ENCODE results near the gene FBLN5.

DNA sequence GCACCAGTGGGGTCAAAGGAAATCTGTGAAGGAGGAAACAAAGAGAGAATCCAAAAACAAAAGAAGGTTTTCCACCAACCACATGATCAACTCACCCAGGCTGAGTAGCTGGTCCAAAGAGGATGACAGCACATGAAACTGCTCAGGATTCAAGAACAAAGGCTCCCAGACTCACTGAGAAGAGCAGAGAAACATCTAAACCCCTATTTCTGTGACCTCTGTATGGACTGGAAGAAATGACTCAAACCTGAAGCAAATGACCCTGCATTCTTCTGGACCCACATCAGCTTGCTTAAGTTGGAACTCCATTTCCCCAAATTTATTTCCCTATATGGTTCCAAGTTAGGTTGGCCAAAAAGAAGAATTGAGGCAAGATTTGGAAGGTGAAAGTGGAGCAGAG is 106.4 kb downstream of the FBLN5 start:
- TF ChIP-seq SIN3A (IDR thresholded peaks at IDR 0.05; ENCODE audit: low read depth) (no peak), POLR2AphosphoS5 (IDR thresholded peaks at IDR 0.05; ENCODE audit: low read depth, low read length) (no peak), CEBPB (IDR thresholded peaks at IDR 0.05; ENCODE audit: low read depth) (no peak), EZH2 (IDR thresholded peaks at IDR 0.05) (no peak), YY1 (IDR thresholded peaks at IDR 0.05; ENCODE audit: extremely low read depth, insufficient replicate concordance, low read depth, low read length) (no peak), EGR1 (IDR thresholded peaks at IDR 0.05; ENCODE audit: low read depth) (no peak), JUND (IDR thresholded peaks at IDR 0.05) (no peak), TCF7L2 (IDR thresholded peaks at IDR 0.05; ENCODE audit: borderline replicate concordance, extremely low read depth, insufficient read depth, insufficient read length) (no peak)
- TF ChIP-seq, protein P1, sequence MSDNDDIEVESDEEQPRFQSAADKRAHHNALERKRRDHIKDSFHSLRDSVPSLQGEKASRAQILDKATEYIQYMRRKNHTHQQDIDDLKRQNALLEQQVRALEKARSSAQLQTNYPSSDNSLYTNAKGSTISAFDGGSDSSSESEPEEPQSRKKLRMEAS (IDR thresholded peaks at IDR 0.05): no peak
- TF ChIP-seq, protein P2, sequence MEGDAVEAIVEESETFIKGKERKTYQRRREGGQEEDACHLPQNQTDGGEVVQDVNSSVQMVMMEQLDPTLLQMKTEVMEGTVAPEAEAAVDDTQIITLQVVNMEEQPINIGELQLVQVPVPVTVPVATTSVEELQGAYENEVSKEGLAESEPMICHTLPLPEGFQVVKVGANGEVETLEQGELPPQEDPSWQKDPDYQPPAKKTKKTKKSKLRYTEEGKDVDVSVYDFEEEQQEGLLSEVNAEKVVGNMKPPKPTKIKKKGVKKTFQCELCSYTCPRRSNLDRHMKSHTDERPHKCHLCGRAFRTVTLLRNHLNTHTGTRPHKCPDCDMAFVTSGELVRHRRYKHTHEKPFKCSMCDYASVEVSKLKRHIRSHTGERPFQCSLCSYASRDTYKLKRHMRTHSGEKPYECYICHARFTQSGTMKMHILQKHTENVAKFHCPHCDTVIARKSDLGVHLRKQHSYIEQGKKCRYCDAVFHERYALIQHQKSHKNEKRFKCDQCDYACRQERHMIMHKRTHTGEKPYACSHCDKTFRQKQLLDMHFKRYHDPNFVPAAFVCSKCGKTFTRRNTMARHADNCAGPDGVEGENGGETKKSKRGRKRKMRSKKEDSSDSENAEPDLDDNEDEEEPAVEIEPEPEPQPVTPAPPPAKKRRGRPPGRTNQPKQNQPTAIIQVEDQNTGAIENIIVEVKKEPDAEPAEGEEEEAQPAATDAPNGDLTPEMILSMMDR (IDR thresholded peaks at IDR 0.05 in 2 of 3, conservative IDR thresholded peaks at IDR 0.05 in 1 of 3; ENCODE audit: borderline replicate concordance in 1 of 3, insufficient read depth in 1 of 3, low read depth in 2 of 3, low read length in 2 of 3): no peak
- TF ChIP-seq, protein P3, sequence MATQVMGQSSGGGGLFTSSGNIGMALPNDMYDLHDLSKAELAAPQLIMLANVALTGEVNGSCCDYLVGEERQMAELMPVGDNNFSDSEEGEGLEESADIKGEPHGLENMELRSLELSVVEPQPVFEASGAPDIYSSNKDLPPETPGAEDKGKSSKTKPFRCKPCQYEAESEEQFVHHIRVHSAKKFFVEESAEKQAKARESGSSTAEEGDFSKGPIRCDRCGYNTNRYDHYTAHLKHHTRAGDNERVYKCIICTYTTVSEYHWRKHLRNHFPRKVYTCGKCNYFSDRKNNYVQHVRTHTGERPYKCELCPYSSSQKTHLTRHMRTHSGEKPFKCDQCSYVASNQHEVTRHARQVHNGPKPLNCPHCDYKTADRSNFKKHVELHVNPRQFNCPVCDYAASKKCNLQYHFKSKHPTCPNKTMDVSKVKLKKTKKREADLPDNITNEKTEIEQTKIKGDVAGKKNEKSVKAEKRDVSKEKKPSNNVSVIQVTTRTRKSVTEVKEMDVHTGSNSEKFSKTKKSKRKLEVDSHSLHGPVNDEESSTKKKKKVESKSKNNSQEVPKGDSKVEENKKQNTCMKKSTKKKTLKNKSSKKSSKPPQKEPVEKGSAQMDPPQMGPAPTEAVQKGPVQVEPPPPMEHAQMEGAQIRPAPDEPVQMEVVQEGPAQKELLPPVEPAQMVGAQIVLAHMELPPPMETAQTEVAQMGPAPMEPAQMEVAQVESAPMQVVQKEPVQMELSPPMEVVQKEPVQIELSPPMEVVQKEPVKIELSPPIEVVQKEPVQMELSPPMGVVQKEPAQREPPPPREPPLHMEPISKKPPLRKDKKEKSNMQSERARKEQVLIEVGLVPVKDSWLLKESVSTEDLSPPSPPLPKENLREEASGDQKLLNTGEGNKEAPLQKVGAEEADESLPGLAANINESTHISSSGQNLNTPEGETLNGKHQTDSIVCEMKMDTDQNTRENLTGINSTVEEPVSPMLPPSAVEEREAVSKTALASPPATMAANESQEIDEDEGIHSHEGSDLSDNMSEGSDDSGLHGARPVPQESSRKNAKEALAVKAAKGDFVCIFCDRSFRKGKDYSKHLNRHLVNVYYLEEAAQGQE (IDR thresholded peaks at IDR 0.05; ENCODE audit: low read depth): no peak
- TF ChIP-seq, protein P4, sequence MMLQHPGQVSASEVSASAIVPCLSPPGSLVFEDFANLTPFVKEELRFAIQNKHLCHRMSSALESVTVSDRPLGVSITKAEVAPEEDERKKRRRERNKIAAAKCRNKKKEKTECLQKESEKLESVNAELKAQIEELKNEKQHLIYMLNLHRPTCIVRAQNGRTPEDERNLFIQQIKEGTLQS (IDR thresholded peaks at IDR 0.05): no peak
